Measurements from ENCODE around the gene ANXA6. TPM values are rescaled to one million over a fixed set of nuclear protein-coding genes. Genes with fewer than 3 reads are reported as not detected.
A peak's percentile ranks its signal among the peaks of the same experiment; 100 is the strongest.

ANXA6 gene
- total RNA-seq, 1 donor from 2014 or later: 222 TPM

- ATAC-seq (no peak), DNase-seq (ENCODE audit: missing footprints) (no peak)
- intact Hi-C loops (cut with DNase I): loop anchor here (2.0 to 5.0 kb wide), 2 partner anchors 18 to 175 kb away; partner anchors contain the start of gene TNIP1
These were observed 95.0 kb downstream of the ANXA6 start for GRCh38 chr5:151062405-151063141.

- DNase-seq (ENCODE audit: missing footprints) (no peak), ATAC-seq (peak; percentile 29)
- intact Hi-C loops (cut with DNase I): loop anchor here (5.0 kb wide), 1 partner anchor 177 kb away; no protein-coding TSS in a partner anchor
These were observed 96.8 kb downstream of the ANXA6 start for GRCh38 chr5:151060742-151061141.

DNA sequence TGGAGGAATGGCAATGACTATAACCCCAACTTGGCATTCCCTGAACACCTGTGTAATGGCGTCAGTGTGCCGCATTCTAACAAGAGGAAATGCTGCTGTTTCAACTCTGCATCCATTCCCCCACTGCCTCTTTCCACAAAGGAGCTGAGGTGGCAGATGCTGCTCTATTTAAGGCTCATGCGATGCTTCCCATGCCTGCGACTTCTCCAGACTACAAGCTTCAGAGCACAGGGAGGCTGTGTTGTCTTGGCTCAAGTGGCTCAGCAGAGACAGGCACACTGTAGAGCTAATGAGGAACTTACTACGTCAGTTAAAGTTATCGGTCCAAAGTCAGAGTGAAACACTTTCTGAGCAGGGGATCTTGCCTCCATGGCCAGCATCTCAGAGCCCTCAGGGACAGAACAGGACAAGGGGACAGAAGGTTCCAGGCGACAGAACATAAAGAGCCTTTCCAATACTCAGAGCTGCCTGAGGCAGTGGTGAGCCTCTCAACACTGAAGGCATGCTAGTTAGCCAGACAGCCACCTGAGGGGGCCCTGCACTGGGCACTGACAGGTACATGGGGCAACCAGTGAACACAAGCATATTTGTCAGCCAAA, 98.6 kb downstream of the ANXA6 start:
- intact Hi-C loops (cut with DNase I): no loop called here
- no peak for DNase-seq (ENCODE audit: missing footprints)
- ATAC-seq: peak; percentile 23

DNA sequence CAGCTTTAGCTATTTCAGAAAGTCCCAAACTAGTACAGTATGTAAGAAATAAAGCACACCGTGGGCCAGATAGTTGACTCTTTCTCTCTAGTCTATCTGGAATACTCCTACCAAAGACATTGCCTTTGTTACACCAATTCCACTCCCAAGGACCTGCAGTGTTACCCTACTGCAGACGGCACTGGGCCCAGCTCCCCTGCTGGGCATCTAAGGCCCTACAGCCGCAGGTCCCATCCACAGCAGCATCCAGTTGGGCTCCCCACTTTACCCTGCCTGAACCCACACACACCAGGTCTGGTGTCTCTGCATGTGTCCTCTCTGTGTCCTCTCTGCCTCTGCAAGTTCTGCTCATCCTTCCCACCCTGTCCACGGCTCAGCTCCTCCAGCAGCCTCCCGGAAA, 99.3 kb downstream of the ANXA6 start:
- no peak for ATAC-seq
- intact Hi-C loops (cut with DNase I): no loop called here
- DNase-seq (ENCODE audit: missing footprints): no peak

DNA sequence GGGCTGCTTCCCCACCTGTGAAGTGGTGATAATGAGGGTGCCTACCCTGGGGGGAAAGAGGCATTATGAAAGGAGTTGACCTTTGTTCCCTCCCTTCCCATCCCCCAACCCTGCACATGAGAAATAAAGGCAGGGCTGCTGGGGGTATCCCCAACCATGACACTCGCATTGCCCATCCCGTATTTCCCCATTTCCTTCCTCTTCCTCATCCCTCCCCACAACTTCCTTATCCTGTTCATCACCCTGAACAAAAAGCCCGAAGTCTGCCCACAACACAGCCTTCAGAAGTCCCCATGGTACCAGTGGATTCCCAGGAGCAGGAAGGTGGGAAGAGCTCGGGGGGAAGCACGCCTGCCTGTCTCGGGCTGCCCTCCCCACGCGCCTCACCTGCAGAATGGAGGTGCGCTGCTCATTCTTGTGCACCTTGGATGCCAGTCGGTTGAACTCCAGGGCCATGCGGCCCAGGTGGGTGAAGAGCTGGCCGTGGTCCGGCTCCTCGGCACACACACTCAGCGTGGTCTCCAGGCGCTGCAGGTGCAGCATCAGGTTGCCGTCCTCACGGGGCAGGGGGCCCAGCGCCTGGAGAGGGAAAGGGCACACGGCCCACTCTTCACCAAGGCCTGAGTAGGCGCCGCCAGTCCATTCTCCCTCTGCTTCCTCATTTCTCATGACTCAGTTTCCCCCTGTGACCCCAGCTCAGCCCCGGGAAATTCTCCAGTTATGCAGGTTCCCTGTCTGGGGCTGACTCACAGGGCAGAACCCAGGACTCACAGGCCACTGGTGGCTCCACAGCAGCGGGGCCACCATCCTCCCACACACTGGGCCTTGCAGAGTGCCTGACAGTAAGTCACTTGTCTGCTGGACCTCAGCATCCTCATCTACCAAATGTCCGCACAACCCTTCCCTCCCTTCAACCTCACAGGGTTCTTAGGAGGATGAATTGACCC, 100.9 kb downstream of the ANXA6 start:
- intact Hi-C loops (cut with DNase I): no loop called here
- DNase-seq (ENCODE audit: missing footprints) (peak; percentile 58), ATAC-seq (no peak)

GRCh38 chr5:151055336-151055735, 102.2 kb downstream of the ANXA6 start:
- DNase-seq (ENCODE audit: missing footprints) (no peak), ATAC-seq (no peak)
- intact Hi-C loops (cut with DNase I): no loop called here

GRCh38 chr5:151054709-151055108, 102.9 kb downstream of the ANXA6 start:
- no peak for ATAC-seq
- intact Hi-C loops (cut with DNase I): loop anchor here (5.0 kb wide), 1 partner anchor 108 kb away; no protein-coding TSS in a partner anchor

DNA sequence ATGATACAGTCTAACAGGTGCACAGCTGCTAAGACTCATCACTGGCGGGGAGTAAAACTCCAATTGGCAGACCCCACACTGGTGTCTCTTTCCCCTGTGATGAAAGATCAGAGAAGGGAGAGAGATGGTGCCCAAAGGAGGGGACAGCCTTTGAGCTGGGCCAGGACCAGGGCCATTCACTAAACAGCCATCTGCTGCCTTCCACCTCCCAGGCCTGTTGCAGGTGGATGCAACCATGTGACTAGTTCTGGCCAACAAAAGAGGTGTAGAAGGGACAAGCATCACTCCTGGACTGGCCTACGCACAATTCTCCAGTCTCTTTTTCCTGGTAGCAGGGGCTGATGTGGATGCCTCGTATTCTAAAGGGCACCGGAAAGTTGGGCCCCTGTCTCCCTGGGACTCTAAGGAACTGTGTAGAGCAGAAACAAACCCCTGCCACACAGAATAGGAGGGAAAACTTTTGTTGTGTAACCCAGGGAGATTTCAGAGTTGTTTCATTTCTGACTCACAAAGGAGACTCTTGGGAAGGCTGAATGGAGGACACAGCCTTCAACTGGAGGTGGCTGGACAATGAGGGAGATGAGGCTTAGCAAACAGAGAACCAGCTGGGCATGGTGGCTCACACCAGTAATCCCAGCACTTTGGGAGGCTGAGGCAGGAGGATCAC, 103.7 kb downstream of the ANXA6 start:
- ATAC-seq: no peak
- no peak for DNase-seq (ENCODE audit: missing footprints)
- intact Hi-C loops (cut with DNase I): loop anchor here (5.0 kb wide), 1 partner anchor 108 kb away; no protein-coding TSS in a partner anchor

More at GRCh38 chr5:151054709-151055108, 102.9 kb downstream of the ANXA6 start:
- no peak for DNase-seq (ENCODE audit: missing footprints)

- peak; percentile 22 for DNase-seq (ENCODE audit: missing footprints)
- intact Hi-C loops (cut with DNase I): loop anchor here (5.0 kb wide), 1 partner anchor 109 kb away; no protein-coding TSS in a partner anchor
- no peak for ATAC-seq
These were observed 104.7 kb downstream of the ANXA6 start for GRCh38 chr5:151052836-151053235.

GRCh38 chr5:151051931-151052608, 105.5 kb downstream of the ANXA6 start:
- peak; percentile 50 for DNase-seq (ENCODE audit: missing footprints)

GRCh38 chr5:151051066-151051930, 106.3 kb downstream of the ANXA6 start:
- ATAC-seq (peak; percentile 83), DNase-seq (ENCODE audit: missing footprints) (peak; percentile 85)

More at GRCh38 chr5:151051931-151052608, 105.5 kb downstream of the ANXA6 start:
- no peak for ATAC-seq
- intact Hi-C loops (cut with DNase I): loop anchor here (1.0 to 5.0 kb wide), 2 partner anchors 63 to 110 kb away; no protein-coding TSS in a partner anchor

More at GRCh38 chr5:151051066-151051930, 106.3 kb downstream of the ANXA6 start:
- intact Hi-C loops (cut with DNase I): loop anchor here (1.0 to 5.0 kb wide), 2 partner anchors 64 to 111 kb away; no protein-coding TSS in a partner anchor

Other genes starting within 250 kb of the ANXA6 start
- gene GPX3, start 137.2 kb downstream of the ANXA6 start, total RNA-seq: 627 TPM
- gene TNIP1, start 76.7 kb downstream of the ANXA6 start, total RNA-seq: 114 TPM
- gene CCDC69, start 66.3 kb upstream of the ANXA6 start, total RNA-seq: 181 TPM
- 28.4 TPM for gene GM2A, start 95.4 kb upstream of the ANXA6 start, total RNA-seq
- not detected for gene SLC36A3, start 146.0 kb upstream of the ANXA6 start, total RNA-seq
- 0.60 TPM for gene SLC36A2, start 189.8 kb upstream of the ANXA6 start, total RNA-seq